Testis (tissue), 3 donors: Measurements from ENCODE around the gene TENT4B. TPM values are rescaled to one million over a fixed set of nuclear protein-coding genes. Genes with fewer than 3 reads are reported as not detected.

Source experiments
- DNase-seq: peaks from one replicate; pipeline ENCODE4 v3.0.0-alpha.2; 2019
- H3K27ac ChIP-seq, 2 donors: fragments of 200-600 bp; sonication (generic); one replicate each; pipeline ENCODE4 v1.5.1; 2019
- H3K27me3 ChIP-seq: fragments of 200-600 bp; sonication (generic); one replicate; pipeline ENCODE4 v1.5.1; 2019
- H3K36me3 ChIP-seq: fragments of 200-600 bp; sonication (generic); one replicate; pipeline ENCODE4 v1.5.1; 2017; ENCODE audit warnings: low read depth; ENCODE audit errors: missing control alignments
- H3K4me1 ChIP-seq: fragments of 200-600 bp; sonication (generic); one replicate; pipeline ENCODE4 v1.5.1; 2019
- H3K4me3 ChIP-seq, 2 donors: fragments of 200-600 bp; sonication (generic); one replicate each; pipeline ENCODE4 v1.5.1; 2017 to 2019
- H3K9me3 ChIP-seq: fragments of 200-600 bp; sonication (generic); one replicate; pipeline ENCODE4 v1.5.1; 2017
- POLR2A ChIP-seq: fragments of 450-650 bp; IDR thresholded peaks from one replicate; pipeline ENCODE4 v1.6.1; 2017; ENCODE audit warnings: antibody characterized with exemption, mild to moderate bottlenecking, moderate library complexity
- WGBS, 2 donors: methylation state at CpG; one replicate each; pipeline ENCODE4 v1.1.5; 2018; 5-methylcytosine and 5-hydroxymethylcytosine counted together
- intact Hi-C: fragments of 100-400 bp; cut with DNase I; formaldehyde crosslinking; loops from one replicate; pipeline ENCODE4 v1.15.1; 2023; ENCODE audit warnings: low total_unique reads
- polyA plus RNA-seq: library from polyadenylated mRNA; stranded (reverse); fragments of 350-450 nt; fragmentation: Illumina TruSeq; extraction: RNeasy Lipid Tissue Mini Kit (QIAGEN cat#74804); gene quantifications from one replicate; pipeline ENCODE4 v1.2.3, GENCODE V29; 2014; ENCODE audit warnings: low read depth, low replicate concordance; ENCODE audit not compliant: insufficient read depth
- total RNA-seq, 2 donors: library from RNA; depleted of rRNA; stranded (reverse); fragments of >200 nt; gene quantifications; one replicate each; pipeline ENCODE4 v1.2.3, GENCODE V29; 2016
- TF ChIP-seq, protein P1 (sequence below), 3 experiments: fragments of 450-650 bp in 2 of 3; fragments of 200-600 bp in 1 of 3; sonication (generic) in 1 of 3; IDR thresholded peaks; one replicate each; pipeline ENCODE4 v1.5.1; 2016 to 2019; ENCODE audit warnings: antibody characterized with exemption in 3 of 3, mild to moderate bottlenecking in 2 of 3, moderate library complexity in 1 of 3

The TENT4B gene
- total and polyA plus RNA-seq, 3 donors from 2014 or later, result 27.5 to 56.6 (median 37.6) TPM

DNA sequence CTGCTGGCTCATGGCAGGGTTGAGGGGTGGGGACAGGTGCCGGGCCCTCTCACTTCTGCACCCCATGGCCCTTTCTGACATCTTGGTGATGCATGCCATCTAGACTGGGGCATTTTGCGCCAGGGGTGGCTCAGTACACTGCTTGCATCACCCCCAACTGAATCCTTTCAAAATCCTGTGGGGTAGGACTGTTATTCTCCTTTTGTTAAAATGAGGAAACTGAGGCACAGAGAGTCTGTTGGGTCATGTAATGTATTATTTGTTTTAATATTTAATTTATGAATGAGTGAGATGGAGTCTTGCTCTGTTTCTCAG lies 123.2 kb downstream of the TENT4B start:
- intact Hi-C loops, result no loop called here
- no peak overlapping the region for H3K27ac ChIP-seq

DNA sequence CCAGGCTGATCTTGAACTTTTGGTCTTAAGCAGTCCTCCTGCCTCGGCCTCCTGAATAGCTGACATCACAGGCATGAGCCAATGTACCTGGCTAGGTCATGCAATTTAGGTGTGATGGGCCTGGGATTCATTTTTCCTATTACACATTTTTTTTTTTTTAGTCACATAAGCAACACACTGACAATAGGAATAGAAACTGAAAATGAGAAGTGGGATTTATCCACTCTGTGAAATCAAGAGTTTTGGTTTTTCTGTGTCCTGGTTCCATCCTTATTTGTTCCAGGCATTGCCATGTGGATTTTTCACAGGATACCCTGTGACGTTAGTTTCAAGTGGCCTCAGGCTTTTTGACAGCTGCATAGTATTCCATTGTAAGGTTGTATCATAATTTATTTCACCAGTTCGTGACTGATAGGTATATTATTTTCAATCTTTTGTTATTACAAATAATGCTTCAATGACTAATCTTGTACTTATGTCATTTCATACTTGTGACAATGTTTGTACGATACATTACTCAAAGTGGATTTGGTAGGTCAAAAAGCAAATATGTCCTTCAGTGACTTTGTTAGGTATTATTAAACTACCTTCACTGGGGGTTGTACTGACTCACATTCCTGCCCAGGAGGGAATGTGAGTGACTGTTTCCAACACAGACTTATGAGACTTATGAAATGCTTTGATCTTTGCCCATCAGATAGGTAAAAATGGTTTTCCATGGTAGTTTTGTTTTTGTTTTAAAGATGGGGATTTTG lies 123.9 kb downstream of the TENT4B start:
- intact Hi-C loops, result no loop called here

More for the DNA sequence above, 123.2 kb downstream of the TENT4B start:
- WGBS, 2 donors, result 100% methylated on average over 1 to 2 of the region's 2 CpGs
- Histone ChIP-seq H3K4me3 (no peak overlapping the region), H3K9me3 (no peaks in the 10 kb centered on the region), H3K36me3 (no peaks in the 10 kb centered on the region), H3K4me1 (no peaks in the 10 kb centered on the region), H3K27me3 (no peaks in the 10 kb centered on the region)
- TF ChIP-seq, protein P1, sequence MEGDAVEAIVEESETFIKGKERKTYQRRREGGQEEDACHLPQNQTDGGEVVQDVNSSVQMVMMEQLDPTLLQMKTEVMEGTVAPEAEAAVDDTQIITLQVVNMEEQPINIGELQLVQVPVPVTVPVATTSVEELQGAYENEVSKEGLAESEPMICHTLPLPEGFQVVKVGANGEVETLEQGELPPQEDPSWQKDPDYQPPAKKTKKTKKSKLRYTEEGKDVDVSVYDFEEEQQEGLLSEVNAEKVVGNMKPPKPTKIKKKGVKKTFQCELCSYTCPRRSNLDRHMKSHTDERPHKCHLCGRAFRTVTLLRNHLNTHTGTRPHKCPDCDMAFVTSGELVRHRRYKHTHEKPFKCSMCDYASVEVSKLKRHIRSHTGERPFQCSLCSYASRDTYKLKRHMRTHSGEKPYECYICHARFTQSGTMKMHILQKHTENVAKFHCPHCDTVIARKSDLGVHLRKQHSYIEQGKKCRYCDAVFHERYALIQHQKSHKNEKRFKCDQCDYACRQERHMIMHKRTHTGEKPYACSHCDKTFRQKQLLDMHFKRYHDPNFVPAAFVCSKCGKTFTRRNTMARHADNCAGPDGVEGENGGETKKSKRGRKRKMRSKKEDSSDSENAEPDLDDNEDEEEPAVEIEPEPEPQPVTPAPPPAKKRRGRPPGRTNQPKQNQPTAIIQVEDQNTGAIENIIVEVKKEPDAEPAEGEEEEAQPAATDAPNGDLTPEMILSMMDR (IDR thresholded peaks at IDR 0.05), result no peak
- TF ChIP-seq POLR2A, result no peak
- DNase-seq, result no peak

DNA sequence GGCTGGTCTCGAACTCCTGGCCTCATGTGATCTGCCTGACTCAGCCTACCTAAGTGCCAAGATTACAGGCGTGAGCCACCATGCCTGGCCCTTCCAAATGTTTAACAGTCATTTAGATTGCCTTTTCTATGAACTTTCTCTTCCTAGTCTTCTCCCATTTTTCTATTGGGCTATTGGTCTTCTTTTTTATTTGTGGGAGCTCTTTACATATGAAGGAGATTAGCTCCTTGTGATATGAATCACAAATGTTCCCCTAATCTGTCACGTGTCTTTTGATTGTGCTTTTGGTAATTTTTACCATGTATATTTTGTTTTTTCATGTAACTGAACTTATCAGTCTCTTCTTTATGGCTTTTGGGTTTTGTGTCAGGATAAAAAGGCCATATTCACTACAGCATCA lies 125.1 kb downstream of the TENT4B start:
- Histone ChIP-seq H3K36me3 (no peaks in the 10 kb centered on the region), H3K27ac (no peak overlapping the region), H3K4me1 (no peaks in the 10 kb centered on the region), H3K4me3 (no peak overlapping the region), H3K27me3 (no peaks in the 10 kb centered on the region), H3K9me3 (no peaks in the 10 kb centered on the region)
- intact Hi-C loops, result no loop called here
- 76 to 82% methylated on average over 3 of the region's 3 CpGs for WGBS, 2 donors
- DNase-seq, result no peak
- no peak for TF ChIP-seq POLR2A
- TF ChIP-seq, protein P1 (IDR thresholded peaks at IDR 0.05), result no peak

More for the DNA sequence above, 123.9 kb downstream of the TENT4B start:
- no peak overlapping the region for H3K27ac ChIP-seq
- 89% methylated on average over 4 of the region's 4 CpGs for WGBS, 2 donors
- no peak for TF ChIP-seq POLR2A
- TF ChIP-seq, protein P1 (IDR thresholded peaks at IDR 0.05), result no peak
- H3K4me3 ChIP-seq, result no peak overlapping the region
- DNase-seq, result no peak
- H3K9me3 ChIP-seq, result no peaks in the 10 kb centered on the region
- no peaks in the 10 kb centered on the region for H3K4me1 ChIP-seq
- no peaks in the 10 kb centered on the region for H3K36me3 ChIP-seq
- no peaks in the 10 kb centered on the region for H3K27me3 ChIP-seq

DNA sequence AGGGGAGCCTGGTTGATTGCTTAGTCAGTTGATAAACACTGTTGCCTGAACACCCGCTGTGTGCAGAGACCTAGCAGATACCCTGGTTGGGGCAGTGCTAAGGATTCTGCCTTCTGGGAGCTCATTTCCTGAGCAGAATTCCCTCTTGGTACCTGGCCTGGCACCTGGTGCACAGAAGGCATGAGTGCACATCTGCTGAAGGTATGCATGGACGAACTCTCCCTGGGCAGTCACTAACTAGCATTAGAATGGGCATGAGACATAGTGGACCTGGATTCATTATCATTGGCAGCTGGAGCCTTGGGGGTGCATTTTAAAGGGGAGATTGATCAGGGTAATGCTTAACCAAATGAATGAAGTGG lies 126.4 kb downstream of the TENT4B start:
- Histone ChIP-seq H3K36me3 (no peaks in the 10 kb centered on the region), H3K4me3 (no peak overlapping the region), H3K27me3 (no peaks in the 10 kb centered on the region), H3K4me1 (no peaks in the 10 kb centered on the region), H3K27ac (no peak overlapping the region), H3K9me3 (no peaks in the 10 kb centered on the region)
- intact Hi-C loops, result no loop called here
- WGBS, 2 donors, result 81 to 92% methylated on average over 2 of the region's 2 CpGs
- no peak for DNase-seq
- TF ChIP-seq, protein P1 (IDR thresholded peaks at IDR 0.05), result no peak
- no peak for TF ChIP-seq POLR2A

DNA sequence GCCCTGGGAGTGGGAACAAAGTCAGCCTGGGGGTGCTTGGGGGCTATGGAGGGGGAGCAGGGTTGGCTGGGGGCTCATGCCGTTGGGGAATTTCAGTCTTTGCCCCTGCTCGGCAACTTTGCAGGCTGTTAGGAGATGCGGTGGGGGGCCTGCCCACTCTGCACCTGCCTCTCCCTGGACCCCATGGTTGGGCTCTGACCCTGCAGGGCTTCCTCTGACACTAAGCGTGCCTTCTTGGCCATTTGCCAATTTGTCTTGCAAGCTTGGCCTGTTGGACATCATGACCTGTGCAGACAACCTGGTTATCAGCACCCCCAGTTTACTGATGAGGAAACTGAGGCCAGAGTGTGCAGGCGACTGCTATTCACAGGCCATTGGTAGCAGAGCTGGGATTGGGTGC lies 127.8 kb downstream of the TENT4B start:
- intact Hi-C loops, result no loop called here
- Histone ChIP-seq H3K27me3 (no peaks in the 10 kb centered on the region), H3K4me1 (no peaks in the 10 kb centered on the region), H3K4me3 (no peak overlapping the region), H3K27ac (no peak overlapping the region), H3K36me3 (no peaks in the 10 kb centered on the region), H3K9me3 (no peaks in the 10 kb centered on the region)
- no peak for DNase-seq
- WGBS, 2 donors, result 94 to 95% methylated on average over 4 to 5 of the region's 5 CpGs
- no peak for TF ChIP-seq POLR2A
- TF ChIP-seq, protein P1 (IDR thresholded peaks at IDR 0.05), result no peak
